Kidney capillary endothelial cell (primary cell): ENCODE measurements around the gene NFATC1.

Experiments
- DNase-seq: peaks from one replicate; pipeline ENCODE4 v3.0.0-alpha.2; 2018; ENCODE audit warnings: low spot score

NFATC1 gene

DNA sequence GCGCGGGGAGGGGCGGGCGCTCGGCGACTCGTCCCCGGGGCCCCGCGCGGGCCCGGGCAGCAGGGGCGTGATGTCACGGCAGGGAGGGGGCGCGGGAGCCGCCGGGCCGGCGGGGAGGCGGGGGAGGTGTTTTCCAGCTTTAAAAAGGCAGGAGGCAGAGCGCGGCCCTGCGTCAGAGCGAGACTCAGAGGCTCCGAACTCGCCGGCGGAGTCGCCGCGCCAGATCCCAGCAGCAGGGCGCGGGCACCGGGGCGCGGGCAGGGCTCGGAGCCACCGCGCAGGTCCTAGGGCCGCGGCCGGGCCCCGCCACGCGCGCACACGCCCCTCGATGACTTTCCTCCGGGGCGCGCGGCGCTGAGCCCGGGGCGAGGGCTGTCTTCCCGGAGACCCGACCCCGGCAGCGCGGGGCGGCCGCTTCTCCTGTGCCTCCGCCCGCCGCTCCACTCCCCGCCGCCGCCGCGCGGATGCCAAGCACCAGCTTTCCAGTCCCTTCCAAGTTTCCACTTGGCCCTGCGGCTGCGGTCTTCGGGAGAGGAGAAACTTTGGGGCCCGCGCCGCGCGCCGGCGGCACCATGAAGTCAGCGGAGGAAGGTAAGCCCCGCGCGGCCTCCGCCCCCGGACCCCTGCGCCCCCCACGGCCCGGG, at the start of gene NFATC1:
NFATC1 (plus strand) TSS at position 170 of the 644 bp plus-strand sequence; CDS start at position 465, 295 bp downstream.
- DNase-seq = no peak

DNA sequence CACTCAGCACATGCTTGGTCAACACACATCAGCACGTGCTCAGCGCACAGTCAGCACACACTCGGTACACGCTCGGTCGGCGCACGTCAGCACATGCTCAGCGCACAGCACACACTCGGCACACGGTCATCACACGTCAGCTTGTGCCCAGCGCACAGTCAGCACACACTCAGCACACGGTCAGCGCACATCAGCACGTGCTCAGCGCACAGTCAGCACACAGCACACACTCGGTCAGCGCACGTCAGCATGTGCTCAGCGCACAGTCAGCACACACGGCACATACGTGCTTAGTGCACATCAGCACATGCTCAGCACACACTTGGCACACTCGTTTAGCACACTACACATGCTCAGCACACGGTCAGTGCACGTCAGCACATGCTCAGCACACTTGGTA, 49.7 kb upstream of the NFATC1 start:
- DNase-seq = no peak

DNA sequence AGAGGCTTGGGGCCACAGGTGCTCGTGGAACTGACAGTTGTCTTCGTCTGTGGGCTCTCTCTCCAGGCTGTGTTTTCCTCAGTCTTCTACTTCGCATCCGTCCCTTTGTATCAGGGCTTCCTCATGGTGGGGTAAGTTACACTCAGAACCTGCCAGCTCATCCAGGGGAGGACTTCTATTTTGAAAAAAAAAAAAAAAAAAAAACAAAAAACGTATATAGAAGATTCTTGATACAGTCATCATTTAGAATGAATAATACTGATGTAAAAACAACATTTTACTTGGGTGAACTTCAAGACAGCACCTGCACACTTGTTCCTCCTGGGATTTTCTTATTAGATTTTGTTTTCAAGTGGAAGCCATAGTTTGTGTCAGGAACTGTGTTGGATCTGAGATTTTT, 47.7 kb upstream of the NFATC1 start:
- DNase-seq = no peak

DNA sequence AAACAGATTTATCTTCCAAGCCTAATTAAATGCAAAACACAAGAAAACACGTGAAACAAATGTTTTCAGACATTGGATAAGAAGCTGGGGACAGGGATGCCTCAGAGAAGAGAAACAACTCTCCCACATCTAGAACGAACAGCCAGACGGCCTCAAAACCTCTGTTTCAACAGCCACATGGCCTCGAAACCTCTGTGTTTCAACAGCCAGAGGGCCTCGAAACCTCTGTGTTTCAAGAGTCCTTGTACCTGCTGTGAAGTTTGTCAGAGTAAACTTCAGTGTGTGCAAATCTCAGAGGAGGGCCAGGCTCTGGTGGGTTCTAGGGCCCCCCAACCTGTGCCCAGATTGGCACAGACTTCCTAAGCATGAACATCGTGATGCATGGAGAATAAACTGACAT, 43.3 kb upstream of the NFATC1 start:
- no peak for DNase-seq

DNA sequence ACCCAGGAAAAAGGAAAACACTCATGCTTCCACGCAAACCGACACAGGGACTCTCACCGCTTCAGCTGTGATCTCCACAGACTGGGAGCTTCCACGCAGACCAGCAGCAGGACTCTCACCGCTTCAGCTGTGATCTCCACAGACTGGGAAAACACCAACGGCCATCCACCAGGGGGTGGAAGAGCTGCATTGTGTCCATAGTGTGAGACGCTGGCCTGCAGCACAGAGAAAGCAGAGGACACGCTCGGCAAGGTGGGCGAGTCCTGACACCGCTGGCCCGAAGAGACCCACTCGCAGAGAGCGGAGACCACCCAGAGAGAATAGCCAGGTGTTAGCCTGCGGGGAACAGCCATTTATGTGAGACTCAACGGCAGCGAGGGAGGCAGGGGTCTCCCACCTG, 42.5 kb upstream of the NFATC1 start:
- no peak for DNase-seq

DNA sequence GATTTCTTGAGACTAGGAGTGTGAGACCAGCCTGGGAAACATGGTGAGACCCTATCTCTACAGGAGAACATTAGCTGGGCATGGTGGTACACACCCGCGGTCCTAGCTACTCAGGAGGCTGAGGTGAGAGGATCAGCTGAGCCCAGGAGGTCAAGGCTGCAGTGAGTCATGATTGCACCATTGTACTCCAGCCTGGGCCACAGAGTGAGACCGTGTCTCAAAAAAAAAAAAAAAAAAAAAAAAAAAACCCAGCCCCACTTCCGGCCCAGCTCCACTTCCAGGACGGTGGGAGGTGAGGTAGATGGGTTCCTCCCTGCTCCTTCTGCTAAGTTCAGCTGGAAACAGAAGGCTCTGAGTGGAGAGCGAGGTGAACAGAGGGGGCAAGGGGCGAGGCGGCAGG, 41.4 kb upstream of the NFATC1 start:
- DNase-seq = no peak

DNA sequence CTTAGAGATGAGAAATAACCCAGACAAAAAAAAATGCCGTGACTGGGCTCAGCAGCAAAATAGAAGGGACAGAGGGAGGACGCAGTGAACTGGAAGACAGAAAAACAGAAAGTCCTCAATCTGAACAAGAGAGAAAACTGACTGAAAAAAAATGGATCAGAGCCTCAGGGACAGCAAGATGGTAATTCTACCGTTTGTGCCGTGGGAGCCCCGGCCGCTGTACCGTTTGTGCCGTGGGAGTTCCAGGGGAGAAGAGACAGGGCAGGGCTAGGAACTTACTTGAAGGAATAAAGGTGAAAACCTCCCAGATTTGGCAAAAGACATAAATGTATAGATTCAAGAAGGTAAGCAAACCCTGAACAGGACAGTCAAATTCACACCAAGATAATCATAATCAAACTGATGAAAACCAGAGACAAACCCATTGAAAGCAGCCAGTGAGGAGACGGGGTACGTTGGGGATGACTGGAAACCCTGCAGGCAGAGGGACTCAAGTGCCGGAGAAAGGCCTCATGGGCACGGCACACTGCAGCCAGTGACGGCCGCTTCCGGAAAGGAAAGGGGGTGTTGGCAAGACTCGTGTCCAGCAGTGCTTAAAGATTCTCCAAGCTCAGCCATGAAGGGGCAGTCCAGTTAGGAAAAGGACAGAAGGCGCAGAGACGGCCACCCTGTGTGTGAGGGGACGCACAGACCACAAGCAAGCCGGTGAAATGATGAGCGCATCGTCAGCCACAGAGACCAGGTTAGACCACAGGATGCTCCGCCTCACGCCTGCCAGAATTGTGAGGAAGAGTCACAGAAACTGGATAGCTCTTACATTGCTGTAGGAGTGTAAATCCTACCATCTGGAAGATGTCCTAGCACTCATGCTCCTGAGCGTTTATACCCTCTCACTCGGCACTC, 40.0 kb upstream of the NFATC1 start:
- DNase-seq = no peak

DNA sequence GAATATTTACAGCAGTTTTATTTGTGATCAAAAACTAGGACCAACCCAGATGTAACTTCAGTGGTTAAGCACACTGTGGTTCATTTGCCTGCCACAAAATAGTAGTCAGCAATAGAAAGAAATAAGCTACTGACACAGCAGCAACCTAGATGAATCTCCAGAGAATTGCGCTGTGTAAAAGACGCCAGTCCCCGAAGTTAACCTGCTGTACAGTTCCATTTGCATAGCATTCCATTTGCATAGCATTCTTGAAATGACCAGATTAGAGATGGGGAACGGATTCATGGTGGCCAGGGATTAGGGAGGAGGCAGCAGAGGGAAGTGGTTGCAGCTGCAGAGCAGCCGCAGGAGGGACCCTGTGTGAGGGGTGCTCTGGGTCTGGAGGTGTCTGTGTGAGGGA, 39.3 kb upstream of the NFATC1 start:
- DNase-seq = no peak

DNA sequence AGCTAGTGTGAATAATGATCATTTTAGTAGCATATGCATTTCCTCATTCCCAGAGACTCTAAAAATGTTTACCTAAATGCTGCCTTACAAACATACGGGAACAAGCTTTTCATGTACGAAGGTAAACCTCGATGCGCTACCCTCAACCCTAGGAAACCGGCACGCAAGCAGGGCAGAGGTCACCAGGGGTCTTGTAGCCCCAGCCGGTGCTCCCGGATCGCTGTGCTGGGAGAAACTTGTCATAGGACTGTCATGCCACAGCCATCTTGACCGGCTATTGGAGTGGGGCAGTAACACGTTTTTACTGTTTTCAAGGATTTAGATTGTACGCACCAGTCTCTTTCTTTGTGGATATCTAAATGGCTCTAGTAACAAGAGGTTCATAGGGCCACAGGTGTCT, 34.8 kb upstream of the NFATC1 start:
- DNase-seq = no peak

DNA sequence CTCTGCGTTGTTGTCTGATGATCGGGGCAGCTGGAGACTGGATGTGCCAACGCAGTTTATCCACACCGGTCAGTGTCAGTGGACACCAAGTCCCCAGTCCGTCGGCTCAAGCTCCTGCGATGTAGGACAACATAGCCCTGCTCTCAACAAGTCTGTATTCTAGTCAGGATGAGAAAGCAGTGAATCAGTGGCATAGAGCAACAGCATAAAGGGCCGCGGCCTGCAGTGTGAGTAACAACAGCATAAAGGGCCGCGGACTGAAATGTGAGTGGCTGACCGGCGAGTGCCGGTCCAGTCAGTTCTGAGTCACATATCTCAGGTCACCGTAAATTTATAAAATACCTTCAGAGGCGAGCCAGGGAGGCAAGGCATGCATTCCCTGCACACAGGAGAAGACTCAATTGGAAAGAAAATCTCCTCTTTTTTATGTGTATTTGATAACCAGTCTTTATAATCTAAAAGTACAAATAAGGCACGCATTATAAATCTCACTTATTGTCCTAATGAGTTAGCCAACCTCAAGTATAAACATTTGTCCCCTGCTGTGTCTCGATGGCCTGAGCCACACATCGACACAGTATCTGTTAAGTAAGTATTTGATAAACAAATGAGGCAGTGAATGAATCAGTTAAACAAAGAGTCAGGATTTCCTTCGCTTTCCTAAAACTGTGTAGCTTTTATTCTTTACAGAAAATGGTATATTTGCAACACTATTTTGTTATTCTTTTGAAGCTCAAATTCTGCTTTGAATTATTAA, 33.8 kb upstream of the NFATC1 start:
- DNase-seq = no peak

DNA sequence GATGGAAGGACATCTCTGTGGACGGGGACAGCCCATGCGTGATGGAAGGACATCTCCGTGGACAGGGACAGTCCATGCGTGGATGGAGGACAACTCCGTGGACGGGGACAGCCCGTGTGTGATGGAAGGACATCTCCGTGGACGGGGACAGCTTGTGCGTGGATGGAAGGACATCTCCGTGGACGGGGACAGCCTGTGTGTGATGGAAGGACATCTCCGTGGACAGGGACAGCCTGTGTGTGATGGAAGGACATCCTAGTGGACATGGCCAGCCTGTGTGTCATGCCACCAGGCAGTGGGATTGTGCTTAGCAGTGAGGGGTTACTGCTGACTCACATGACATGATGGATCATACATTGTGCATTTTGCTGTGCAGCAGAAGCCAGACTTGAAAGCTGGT, 30.0 kb upstream of the NFATC1 start:
- no peak for DNase-seq

DNA sequence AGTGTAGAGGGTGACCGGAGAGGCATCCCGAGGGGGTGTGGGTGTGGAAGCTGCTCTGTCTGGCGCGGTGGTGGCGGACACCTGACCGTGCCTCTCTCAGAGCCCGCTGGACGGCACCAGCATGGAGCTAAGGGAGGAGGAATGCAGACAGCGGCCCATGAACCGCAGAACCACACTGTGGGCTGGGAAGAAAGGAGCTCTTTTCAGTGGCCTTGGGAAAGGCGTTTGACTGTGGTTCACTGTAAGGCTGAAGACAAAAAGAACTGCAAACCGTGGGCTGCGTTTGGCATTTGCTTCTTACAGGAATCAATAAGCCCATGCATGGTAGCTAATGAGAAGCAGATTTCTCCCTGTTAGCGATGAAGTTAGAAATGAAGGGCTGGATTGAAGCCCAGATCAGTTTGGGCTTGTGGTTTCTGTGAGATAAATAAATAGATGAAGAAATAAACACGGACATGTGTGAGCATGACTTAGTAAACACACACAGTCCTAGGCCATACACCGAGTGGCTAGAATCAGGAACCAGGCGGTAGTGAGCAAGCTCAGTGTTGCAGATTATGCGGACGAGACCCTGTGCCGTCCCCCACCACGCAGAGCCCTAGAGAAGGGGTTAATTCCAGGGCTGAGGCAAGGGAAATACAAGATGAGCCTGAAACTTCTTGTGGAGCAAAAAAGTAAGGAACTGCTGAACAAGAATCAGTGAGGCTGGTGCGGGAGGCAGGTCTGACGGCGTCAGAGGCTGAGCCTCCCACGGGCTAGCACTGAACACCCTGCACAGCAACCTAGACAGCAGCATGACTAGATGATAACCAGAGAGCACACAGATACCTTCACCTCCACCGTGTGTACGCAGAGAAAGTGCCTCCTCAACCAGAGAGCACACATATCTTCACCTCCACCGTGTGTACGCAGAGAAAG, 29.3 kb upstream of the NFATC1 start:
- no peak for DNase-seq

DNA sequence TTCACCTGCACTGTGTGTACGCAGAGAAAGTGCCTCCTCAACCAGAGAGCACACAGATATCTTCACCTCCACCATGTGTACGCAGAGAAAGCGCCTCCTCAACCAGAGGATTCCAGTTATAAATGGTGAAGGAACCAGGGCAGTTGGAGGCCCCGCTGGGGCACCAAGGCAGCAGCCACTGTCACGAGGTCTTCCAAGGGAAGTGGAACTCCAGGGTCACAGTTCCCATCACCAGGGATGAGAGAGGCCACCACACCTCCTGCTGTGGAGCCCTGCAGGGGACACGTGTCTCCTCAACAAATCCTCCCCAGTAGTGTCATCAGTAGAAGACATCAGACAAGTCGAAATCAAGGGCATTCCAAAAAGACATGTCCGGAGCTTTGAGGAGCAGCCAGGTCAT, 28.2 kb upstream of the NFATC1 start:
- no peak for DNase-seq

DNA sequence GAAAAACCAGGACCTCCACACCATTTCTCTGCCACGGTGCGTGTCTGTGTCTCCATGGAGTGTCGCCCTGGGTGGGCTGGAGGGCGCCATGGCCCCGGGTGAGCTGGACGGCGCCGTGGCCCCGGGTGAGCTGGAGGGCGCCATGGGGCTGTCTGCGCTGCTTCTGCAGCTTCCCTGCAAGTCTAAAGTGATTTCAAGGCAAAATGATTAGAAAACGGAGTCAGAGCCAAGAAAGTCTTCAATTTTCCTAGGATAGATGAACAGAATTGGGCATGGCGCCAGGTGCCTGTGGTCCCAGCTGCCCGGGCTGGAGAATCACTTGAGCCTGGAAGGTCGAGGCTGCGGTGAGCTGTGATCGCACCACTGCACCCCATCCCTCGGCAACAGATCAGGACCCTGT, 27.7 kb upstream of the NFATC1 start:
- no peak for DNase-seq

DNA sequence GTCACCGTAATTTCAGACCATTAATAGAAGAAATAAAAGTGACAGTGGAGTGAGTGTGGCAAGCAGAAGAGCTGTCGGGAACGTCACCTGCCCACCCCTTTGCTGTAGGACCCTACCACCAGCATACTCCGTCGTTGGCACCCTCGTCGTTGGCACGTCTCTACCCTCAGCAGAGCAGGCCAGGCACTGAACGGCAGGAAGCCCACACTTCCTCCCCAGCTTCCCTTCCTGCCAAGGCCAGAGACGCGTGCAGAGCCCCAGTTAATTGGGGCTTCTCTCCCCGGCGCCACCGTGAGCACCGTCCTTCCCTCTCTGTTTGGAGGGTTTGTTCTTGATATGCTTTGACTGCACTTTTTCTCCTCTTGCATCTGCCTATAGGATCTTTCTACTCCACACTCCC, 27.0 kb upstream of the NFATC1 start:
- peak; percentile 31 for DNase-seq

DNA sequence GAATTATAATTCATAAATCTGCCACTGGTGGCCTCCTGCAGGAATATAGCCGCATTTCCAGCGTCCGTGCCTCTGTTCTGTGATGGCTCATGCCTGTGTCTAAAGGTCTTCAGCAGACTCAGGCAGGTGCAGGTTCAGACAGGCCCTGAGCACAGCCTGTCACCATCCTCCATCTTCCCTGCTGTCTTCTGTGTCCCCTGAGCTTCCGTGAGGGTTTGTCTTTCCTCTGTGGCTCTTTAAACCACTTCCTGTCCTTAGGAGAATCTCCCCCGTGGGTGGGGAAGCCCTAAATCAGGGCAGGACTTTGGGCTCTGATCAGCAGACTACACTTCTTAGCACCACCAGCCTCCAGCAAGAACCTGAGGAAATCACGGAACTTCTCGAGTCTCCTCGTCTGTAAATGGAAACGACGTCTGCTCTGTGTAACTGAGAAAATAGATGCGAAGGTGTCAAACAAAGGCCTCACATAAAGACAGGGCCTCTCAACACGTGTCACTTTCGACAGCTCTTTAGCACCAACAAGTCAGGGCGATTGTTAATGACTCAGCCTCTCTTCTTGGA, 24.1 kb upstream of the NFATC1 start:
- no peak for DNase-seq

DNA sequence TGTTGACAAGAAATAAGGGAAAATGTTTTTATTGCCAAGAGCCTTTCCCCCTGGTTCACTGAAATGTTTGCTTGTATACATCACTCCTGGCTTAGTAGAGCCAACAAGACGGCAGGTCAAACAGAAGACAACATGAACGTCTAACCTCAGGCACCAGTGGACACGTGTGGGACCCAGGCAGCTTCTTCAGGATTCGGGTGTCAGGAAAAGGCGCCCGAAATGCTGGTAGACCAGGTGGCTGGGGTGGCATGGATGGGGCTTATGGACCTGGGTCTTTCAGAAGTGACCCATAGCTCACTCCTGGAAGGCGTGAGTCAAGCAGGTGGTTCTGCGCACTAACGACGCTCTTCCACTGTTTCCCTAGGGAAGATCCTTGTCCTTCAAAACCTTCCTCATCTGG, 23.3 kb upstream of the NFATC1 start:
- no peak for DNase-seq

DNA sequence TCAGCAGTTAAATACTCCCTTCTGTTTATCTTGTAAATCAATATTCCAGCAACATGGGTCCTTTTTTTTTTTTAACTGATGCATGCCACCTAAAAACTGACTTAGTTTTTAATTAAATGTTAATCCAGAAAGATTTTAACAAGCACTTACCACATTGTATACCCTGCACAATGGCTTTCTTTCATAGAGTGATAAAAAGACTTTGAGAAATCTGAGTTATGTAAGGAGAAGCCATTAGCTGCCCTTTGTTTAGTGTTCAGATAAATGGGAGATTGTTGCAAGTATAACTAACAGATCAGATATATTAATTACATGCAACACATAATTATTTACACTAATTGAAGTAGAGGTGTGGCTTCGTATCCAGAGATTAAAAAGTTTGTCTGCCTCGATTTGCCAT, 22.7 kb upstream of the NFATC1 start:
- no peak for DNase-seq

DNA sequence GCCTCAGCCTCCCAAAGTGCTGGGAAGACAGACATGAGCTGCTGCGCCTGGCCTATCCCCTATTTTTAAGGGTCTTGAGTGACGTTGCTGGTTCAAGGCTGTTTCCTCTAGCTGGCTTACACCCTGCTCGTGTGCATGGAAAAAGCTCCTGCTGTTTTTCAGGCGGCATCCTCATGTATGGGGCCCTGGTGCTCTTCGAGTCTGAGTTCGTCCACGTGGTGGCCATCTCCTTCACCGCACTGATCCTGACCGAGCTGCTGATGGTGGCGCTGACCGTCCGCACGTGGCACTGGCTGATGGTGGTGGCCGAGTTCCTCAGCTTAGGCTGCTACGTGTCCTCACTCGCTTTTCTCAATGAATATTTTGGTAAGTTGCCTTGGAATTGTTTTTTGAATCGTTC, 22.0 kb upstream of the NFATC1 start:
- no peak for DNase-seq

DNA sequence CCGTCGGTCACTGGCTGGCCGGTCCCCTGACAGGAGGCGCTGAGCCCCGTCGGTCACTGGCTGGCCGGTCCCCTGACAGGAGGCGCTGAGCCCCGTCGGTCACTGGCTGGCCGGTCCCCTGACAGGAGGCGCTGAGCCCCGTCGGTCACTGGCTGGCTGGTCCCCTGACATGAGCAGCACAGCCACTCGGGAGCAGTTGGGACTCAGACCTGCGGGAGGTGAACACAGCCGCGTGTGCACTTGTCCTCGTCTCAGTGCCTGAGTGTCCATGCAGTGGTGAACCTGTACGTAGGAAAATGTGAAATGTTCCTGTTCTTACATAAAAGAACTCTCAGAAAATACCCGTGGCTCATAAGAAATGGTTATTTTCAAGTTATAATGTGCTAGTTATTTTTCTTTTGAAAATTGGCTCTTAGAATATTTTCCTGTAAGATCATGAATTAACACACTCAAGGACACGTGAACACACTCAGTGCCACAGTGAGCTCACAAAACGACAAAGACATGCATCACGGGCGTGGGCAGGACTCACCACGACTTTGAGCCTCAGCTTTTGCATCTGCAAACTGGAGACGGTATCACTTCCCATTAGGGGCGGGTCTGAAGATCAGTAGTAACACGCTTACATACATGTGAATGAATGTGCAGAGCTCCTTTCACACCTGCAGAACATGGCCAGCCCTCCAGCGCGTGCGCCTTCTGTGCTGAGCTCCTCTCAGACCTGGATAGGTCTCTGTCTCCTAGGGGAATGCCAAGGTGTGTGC, 21.1 kb upstream of the NFATC1 start:
- no peak for DNase-seq
